DND-41 (cell line): ENCODE results near the gene EBI3.

ENCODE experiments used
- EZH2 ChIP-seq: IDR thresholded peaks from 3 replicates; pipeline ENCODE4 v1.6.1; 2012; ENCODE audit warnings: borderline replicate concordance, low read depth, mild to moderate bottlenecking, moderate library complexity, low read length, inconsistent platforms; ENCODE audit not compliant: severe bottlenecking
- TF ChIP-seq, protein P1 (sequence below): IDR thresholded peaks from 2 replicates; pipeline ENCODE4 v1.5.1; 2012; ENCODE audit warnings: borderline replicate concordance, low read length, moderate library complexity, mild to moderate bottlenecking; ENCODE audit not compliant: poor library complexity, severe bottlenecking; ENCODE audit errors: extremely low read depth

DNA sequence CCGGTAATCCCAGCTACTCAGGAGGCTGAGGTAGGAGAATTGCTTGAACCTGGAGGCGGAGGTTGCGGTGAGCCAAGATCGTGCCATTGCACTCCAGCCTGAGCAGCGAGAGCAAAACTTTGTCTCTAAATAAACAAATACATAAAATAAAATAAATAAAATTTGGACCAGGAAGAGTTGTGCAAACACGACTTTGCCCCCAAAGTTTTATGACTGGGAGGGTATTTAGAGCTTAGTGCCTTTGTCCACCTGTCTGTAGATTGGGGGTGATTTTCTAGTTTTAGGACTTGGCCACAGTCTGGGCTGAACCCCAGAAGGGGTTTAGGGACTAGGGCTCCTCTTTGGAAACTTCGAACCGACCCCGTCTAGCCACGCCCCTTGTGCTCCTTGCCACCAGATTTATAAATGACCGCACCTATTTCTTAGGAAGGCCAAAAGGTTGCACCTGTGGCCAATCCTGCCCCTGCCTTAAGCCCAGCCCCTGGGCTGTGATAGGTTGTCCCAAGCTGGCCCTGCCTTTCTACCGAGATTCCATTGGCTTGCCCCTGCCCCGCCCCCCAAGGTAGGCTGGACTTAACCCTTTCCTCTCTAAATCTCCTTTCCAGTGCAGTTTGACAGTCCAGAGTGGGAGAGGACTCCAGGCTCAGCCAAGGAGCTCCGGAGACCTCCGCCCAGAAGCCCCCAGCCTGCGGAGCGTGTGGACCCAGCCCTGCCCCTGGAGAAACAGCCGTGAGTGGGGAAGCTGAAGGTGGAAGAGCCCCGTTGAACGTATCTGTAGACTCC, 55.0 kb downstream of the EBI3 start:
- TF ChIP-seq EZH2, result no peak
- TF ChIP-seq, protein P1, sequence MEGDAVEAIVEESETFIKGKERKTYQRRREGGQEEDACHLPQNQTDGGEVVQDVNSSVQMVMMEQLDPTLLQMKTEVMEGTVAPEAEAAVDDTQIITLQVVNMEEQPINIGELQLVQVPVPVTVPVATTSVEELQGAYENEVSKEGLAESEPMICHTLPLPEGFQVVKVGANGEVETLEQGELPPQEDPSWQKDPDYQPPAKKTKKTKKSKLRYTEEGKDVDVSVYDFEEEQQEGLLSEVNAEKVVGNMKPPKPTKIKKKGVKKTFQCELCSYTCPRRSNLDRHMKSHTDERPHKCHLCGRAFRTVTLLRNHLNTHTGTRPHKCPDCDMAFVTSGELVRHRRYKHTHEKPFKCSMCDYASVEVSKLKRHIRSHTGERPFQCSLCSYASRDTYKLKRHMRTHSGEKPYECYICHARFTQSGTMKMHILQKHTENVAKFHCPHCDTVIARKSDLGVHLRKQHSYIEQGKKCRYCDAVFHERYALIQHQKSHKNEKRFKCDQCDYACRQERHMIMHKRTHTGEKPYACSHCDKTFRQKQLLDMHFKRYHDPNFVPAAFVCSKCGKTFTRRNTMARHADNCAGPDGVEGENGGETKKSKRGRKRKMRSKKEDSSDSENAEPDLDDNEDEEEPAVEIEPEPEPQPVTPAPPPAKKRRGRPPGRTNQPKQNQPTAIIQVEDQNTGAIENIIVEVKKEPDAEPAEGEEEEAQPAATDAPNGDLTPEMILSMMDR, result no peak
